ENCODE measurements around the gene MYO7B.

GRCh38 chr2:127647242-127648190 is 112.0 kb downstream of the MYO7B start:
- TF ChIP-seq CTCF (conservative IDR thresholded peaks at IDR 0.05; ENCODE audit: low read length) (no peak), EZH2phosphoT487 (IDR thresholded peaks at IDR 0.05; ENCODE audit: borderline replicate concordance, low read depth, low read length) (no peak)
